Type B pancreatic cell (in vitro differentiated cells): ENCODE results near the gene FALEC. TPM values are rescaled to one million over a fixed set of nuclear protein-coding genes. Genes with fewer than 3 reads are reported as not detected.

Experiments used
- DNase-seq: peaks from one replicate; pipeline ENCODE4 v3.0.0; 2021; ENCODE audit warnings: mixed read lengths; ENCODE audit not compliant: unreplicated experiment; ENCODE audit errors: extremely low spot score
- H3K27ac Mint-ChIP-seq: 2 replicates; pipeline ENCODE4 v1.8.0; 2021; ENCODE audit warnings: mild to moderate bottlenecking, mixed read lengths
- H3K27me3 Mint-ChIP-seq: 2 replicates; pipeline ENCODE4 v1.8.0; 2021; ENCODE audit warnings: mixed read lengths
- H3K36me3 Mint-ChIP-seq: 2 replicates; pipeline ENCODE4 v1.8.0; 2021; ENCODE audit warnings: mixed read lengths
- H3K4me1 Mint-ChIP-seq: one replicate; pipeline ENCODE4 v1.8.0; 2021; ENCODE audit warnings: mixed read lengths; ENCODE audit not compliant: unreplicated experiment
- H3K4me3 Mint-ChIP-seq: 2 replicates; pipeline ENCODE4 v1.8.0; 2021; ENCODE audit warnings: mild to moderate bottlenecking, mixed read lengths
- H3K9me3 Mint-ChIP-seq: 2 replicates; pipeline ENCODE4 v1.8.0; 2021; ENCODE audit warnings: mixed read lengths
- total RNA-seq: library from RNA; stranded (reverse); gene quantifications from 2 replicates; pipeline ENCODE4 v1.2.1, GENCODE V29; 2021; ENCODE audit warnings: low replicate concordance
- TF ChIP-seq, protein P1 (sequence below): fragments of 200-600 bp; sonication (generic); conservative IDR thresholded peaks from 2 replicates; pipeline ENCODE4 v1.5.0; 2021; ENCODE audit warnings: antibody characterized with exemption, mild to moderate bottlenecking

The FALEC gene
- total RNA-seq, 1 donor from 2014 or later, result 0.80 TPM

DNA sequence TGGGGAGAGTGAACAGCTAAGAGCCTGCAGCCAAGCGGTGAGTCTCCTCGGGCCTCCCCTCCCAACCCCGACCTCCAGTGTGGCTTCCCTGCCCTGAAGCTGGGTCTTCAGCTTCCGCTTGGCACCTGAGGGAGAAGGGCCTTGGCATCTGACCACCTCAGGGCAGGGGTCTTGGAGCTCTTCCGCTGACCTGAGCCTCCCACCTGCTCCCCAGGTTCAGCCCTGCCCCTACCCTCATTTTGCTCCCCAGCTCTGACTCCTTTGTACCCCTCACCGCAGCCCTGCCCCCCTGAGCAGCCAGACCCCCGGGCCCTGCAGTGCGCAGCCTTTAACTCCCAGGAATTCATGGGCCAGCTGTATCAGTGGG, 38.5 kb downstream of the FALEC start:
- Mint-ChIP-seq H3K4me1 (peaks cover 20% of the 10 kb centered on the region), H3K27ac (no peak overlapping the region), H3K4me3 (no peak overlapping the region), H3K9me3 (no peaks in the 10 kb centered on the region), H3K36me3 (no peaks in the 10 kb centered on the region), H3K27me3 (peaks cover 4% of the 10 kb centered on the region)
- TF ChIP-seq, protein P1, sequence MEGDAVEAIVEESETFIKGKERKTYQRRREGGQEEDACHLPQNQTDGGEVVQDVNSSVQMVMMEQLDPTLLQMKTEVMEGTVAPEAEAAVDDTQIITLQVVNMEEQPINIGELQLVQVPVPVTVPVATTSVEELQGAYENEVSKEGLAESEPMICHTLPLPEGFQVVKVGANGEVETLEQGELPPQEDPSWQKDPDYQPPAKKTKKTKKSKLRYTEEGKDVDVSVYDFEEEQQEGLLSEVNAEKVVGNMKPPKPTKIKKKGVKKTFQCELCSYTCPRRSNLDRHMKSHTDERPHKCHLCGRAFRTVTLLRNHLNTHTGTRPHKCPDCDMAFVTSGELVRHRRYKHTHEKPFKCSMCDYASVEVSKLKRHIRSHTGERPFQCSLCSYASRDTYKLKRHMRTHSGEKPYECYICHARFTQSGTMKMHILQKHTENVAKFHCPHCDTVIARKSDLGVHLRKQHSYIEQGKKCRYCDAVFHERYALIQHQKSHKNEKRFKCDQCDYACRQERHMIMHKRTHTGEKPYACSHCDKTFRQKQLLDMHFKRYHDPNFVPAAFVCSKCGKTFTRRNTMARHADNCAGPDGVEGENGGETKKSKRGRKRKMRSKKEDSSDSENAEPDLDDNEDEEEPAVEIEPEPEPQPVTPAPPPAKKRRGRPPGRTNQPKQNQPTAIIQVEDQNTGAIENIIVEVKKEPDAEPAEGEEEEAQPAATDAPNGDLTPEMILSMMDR, result no peak
- DNase-seq, result no peak

DNA sequence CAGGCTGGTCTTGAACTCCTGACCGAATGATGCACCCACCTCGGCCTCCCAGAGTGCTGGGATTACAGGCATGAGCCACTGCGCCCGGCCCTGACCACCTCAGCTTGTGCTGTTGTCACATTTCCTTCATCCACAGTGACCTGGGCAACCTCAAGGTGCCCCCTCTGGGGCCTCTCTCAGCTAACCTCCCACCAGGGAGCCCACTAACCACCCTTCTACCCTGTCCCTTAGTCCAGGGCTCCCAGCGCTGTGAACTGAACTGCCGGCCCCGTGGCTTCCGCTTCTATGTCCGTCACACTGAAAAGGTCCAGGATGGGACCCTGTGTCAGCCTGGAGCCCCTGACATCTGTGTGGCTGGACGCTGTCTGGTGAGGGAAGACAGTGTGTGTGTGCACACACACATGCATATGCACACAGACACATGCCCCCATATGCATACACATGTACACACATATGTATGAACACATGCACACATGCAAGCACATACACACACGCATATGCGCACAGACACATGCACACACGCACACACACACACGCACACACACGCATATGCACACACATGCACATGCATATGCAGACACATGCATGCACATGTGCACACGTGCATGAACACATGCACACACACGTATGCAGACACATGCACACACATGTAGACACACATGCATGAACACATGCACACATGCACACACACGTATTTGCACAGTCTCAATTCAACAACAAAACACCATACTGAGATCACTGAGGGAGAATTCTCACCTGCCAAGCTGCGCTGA, 39.8 kb downstream of the FALEC start:
- no peaks in the 10 kb centered on the region for H3K9me3 Mint-ChIP-seq
- H3K36me3 Mint-ChIP-seq, result no peaks in the 10 kb centered on the region
- no peak overlapping the region for H3K4me3 Mint-ChIP-seq
- H3K27me3 Mint-ChIP-seq, result no peaks in the 10 kb centered on the region
- TF ChIP-seq, protein P1, result no peak
- DNase-seq, result no peak
- H3K4me1 Mint-ChIP-seq, result peaks cover 22% of the 10 kb centered on the region
- H3K27ac Mint-ChIP-seq, result peak overlapping the region; percentile 65

DNA sequence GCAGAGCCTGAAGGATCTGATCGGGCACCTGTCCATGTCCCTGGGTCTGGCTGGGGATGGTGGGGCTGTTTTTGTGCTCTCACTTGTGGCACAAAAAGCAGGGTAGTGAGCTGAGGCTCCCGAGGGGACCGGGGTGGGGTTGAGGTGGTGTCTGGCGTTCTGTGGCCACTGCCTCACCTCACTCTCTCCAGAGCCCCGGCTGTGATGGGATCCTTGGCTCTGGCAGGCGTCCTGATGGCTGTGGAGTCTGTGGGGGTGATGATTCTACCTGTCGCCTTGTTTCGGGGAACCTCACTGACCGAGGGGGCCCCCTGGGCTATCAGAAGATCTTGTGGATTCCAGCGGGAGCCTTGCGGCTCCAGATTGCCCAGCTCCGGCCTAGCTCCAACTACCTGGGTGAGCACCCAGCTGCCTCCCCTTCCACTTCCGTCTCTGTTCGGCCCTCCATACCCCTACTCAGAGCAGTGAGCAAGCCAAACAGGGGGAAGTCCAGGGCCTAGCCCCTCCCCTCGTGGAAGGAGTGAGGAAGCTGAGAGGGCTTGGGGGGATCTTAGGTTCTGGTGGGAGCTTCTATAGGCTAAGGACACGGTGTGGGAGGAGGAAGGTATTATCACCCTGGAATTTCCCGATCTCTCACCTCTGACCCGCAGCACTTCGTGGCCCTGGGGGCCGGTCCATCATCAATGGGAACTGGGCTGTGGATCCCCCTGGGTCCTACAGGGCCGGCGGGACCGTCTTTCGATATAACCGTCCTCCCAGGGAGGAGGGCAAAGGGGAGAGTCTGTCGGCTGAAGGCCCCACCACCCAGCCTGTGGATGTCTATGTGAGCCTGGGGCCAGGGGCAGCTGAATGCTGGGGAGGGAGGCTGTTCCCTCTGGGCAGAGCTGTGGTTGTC, 40.7 kb downstream of the FALEC start:
- H3K36me3 Mint-ChIP-seq, result no peaks in the 10 kb centered on the region
- peaks cover 27% of the 10 kb centered on the region for H3K4me1 Mint-ChIP-seq
- H3K27me3 Mint-ChIP-seq, result no peaks in the 10 kb centered on the region
- no peak for DNase-seq
- TF ChIP-seq, protein P1, result no peak
- no peaks in the 10 kb centered on the region for H3K9me3 Mint-ChIP-seq
- H3K4me3 Mint-ChIP-seq, result no peak overlapping the region
- H3K27ac Mint-ChIP-seq, result peak overlapping the region; percentile 16

- no peak overlapping the region for H3K27ac Mint-ChIP-seq
- no peak overlapping the region for H3K4me3 Mint-ChIP-seq
- no peaks in the 10 kb centered on the region for H3K36me3 Mint-ChIP-seq
- TF ChIP-seq, protein P1, result no peak
- H3K27me3 Mint-ChIP-seq, result no peaks in the 10 kb centered on the region
- peaks cover 24% of the 10 kb centered on the region for H3K4me1 Mint-ChIP-seq
- H3K9me3 Mint-ChIP-seq, result no peaks in the 10 kb centered on the region
- DNase-seq, result no peak
Observed at GRCh38 chr1:150557065-150557600, 41.6 kb downstream of the FALEC start.

- TF ChIP-seq, protein P1, result no peak
- Mint-ChIP-seq H3K27me3 (no peaks in the 10 kb centered on the region), H3K9me3 (no peaks in the 10 kb centered on the region), H3K27ac (no peak overlapping the region), H3K36me3 (no peaks in the 10 kb centered on the region), H3K4me1 (peaks cover 25% of the 10 kb centered on the region), H3K4me3 (no peak overlapping the region)
- no peak for DNase-seq
Observed at GRCh38 chr1:150557813-150558212, 42.3 kb downstream of the FALEC start.
